Measurements from ENCODE around the gene ZNF804A. TPM values are rescaled to one million over a fixed set of nuclear protein-coding genes. Genes with fewer than 3 reads are reported as not detected.

Gene ZNF804A
- total and polyA plus RNA-seq, 7 donors, result 0.14 to 1.1 (median 0.31) TPM; not detected in 2

DNA sequence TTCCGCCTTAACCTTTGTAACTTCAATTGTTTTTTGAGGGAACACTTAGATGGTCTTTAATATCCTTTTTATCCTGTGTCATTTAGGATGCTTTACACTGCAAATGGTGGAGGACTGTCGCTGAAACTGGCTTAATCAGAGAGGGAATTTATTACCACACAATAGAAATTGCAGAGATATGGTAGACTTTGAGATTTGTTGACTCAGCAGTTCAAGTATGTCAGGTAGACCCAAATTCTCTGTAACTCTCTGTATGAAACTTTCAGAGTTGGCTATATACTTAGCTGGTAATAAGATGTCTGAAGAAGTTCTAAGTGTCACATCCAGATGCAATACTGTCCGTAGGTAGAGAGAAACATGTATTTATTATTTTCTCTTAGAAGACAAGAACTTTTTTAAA lies 100.1 kb downstream of the ZNF804A start:
- intact Hi-C loops (cut with DNase I), result no loop called here

DNA sequence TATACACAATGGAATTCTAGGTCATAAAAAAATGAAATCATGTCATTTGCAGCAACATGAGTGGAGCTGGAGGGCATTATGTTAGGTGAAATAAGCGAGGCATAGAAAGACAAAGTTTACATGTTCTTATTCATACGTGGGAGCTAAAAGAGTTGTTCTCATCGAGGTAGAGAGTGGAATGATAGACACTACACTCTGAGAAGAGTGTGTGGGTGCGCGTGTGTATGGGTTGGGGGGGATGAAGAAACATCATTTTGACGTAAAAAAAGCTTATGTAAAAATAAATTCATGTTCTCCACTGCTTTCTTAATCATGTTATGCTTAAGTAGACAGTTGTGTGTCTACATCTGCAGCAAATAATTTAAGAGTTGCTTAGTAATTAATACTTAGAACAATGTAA lies 123.6 kb downstream of the ZNF804A start:
- H3K4me3 ChIP-seq, result no peak overlapping the region
- H3K27me3 ChIP-seq, result no peaks in the 10 kb centered on the region
- peaks cover 0 to 6% (median 0%) of the 10 kb centered on the region in 4 donors for H3K9me3 ChIP-seq
- no peak for TF ChIP-seq POLR2A (IDR thresholded peaks at IDR 0.05)
- no peak for TF ChIP-seq POLR2AphosphoS5 (IDR thresholded peaks at IDR 0.05)
- no peak for TF ChIP-seq EP300 (IDR thresholded peaks at IDR 0.05)
- TF ChIP-seq, protein P1, sequence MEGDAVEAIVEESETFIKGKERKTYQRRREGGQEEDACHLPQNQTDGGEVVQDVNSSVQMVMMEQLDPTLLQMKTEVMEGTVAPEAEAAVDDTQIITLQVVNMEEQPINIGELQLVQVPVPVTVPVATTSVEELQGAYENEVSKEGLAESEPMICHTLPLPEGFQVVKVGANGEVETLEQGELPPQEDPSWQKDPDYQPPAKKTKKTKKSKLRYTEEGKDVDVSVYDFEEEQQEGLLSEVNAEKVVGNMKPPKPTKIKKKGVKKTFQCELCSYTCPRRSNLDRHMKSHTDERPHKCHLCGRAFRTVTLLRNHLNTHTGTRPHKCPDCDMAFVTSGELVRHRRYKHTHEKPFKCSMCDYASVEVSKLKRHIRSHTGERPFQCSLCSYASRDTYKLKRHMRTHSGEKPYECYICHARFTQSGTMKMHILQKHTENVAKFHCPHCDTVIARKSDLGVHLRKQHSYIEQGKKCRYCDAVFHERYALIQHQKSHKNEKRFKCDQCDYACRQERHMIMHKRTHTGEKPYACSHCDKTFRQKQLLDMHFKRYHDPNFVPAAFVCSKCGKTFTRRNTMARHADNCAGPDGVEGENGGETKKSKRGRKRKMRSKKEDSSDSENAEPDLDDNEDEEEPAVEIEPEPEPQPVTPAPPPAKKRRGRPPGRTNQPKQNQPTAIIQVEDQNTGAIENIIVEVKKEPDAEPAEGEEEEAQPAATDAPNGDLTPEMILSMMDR (IDR thresholded peaks at IDR 0.05), result no peak
- no peaks in the 10 kb centered on the region for H3K4me1 ChIP-seq
- no peak overlapping the region for H3K27ac ChIP-seq
- H3K36me3 ChIP-seq, result no peaks in the 10 kb centered on the region
- intact Hi-C loops (cut with DNase I), result no loop called here
- WGBS, 2 donors, result 84 to 87% methylated on average over 6 of the region's 6 CpGs
- DNase-seq, result no peak

More for the DNA sequence above, 100.1 kb downstream of the ZNF804A start:
- Histone ChIP-seq H3K4me3 (no peak overlapping the region), H3K36me3 (no peaks in the 10 kb centered on the region), H3K9me3 (no peaks in the 10 kb centered on the region), H3K4me1 (no peaks in the 10 kb centered on the region), H3K27ac (no peak overlapping the region), H3K27me3 (no peaks in the 10 kb centered on the region)
- WGBS, 2 donors, result 76 to 90% methylated on average over 3 of the region's 3 CpGs
- TF ChIP-seq, protein P1 (IDR thresholded peaks at IDR 0.05), result no peak
- TF ChIP-seq POLR2A (IDR thresholded peaks at IDR 0.05) (no peak), EP300 (IDR thresholded peaks at IDR 0.05) (no peak), POLR2AphosphoS5 (IDR thresholded peaks at IDR 0.05) (no peak)
- no peak for DNase-seq

DNA sequence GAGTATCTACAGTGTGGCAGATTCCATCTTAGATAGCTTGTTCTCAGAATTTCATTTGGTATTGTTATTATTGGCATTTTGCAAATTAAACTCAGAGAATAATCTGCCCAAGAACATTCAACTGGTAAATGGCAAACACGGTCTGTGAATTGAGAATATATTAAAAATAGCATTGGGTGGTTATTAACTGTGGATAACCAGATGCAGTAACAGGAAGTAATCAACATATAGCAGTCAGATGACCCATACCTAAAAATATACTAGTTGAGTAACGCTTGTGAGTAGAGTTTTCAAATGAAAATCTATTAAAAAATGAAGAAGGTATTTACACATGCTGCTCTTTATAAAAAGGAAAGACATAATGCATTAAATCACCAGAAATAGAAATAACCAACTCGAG lies 129.5 kb downstream of the ZNF804A start:
- Histone ChIP-seq H3K4me1 (no peaks in the 10 kb centered on the region), H3K9me3 (no peaks in the 10 kb centered on the region), H3K27me3 (no peaks in the 10 kb centered on the region), H3K27ac (no peak overlapping the region), H3K36me3 (no peaks in the 10 kb centered on the region), H3K4me3 (no peak overlapping the region)
- no peak for TF ChIP-seq POLR2AphosphoS5 (IDR thresholded peaks at IDR 0.05)
- WGBS, 2 donors, result 60 to 71% methylated on average over 3 of the region's 3 CpGs
- intact Hi-C loops (cut with DNase I), result no loop called here
- no peak for DNase-seq

DNA sequence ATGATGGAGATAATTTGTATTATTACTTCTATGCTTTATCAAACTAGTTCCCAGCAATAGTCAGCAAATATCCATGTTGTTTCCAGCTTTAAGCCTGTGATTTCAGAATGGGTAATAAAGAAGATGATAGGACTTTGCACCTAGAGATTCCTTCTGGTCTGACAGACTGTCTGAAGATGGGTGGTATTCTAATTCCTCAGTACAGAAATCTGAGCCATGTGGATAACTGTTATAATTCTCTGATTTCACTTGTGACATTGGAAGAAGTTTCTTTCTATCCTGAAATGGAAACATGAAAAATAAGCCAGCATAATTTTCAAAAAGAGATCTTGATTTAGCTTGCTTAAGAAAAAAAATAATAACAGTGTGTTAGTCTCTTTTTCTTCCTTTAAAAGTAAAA lies 130.1 kb downstream of the ZNF804A start:
- no peak for DNase-seq
- no peak overlapping the region for H3K27ac ChIP-seq
- no peaks in the 10 kb centered on the region for H3K9me3 ChIP-seq
- intact Hi-C loops (cut with DNase I), result no loop called here
- H3K4me1 ChIP-seq, result no peaks in the 10 kb centered on the region
- no peaks in the 10 kb centered on the region for H3K27me3 ChIP-seq
- H3K36me3 ChIP-seq, result no peaks in the 10 kb centered on the region
- TF ChIP-seq POLR2AphosphoS5 (IDR thresholded peaks at IDR 0.05), result no peak
- H3K4me3 ChIP-seq, result no peak overlapping the region

DNA sequence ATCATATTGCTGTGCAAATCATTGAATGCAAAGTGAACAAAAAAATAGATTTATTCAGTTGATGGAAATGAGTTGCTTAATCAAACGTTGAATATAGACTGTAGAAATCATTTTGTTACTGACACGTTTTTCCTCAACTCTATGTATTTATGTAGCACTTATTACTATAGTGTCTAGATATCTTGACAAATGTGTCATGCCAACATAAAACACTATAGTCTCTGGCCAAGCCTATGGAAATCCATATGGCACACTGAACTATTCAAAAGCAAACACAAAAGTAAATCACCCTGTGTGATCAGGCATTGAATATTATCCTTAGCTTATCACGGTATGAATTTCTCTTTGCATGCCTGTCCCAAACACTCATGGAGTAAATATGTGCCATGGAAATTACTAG lies 131.3 kb downstream of the ZNF804A start:
- TF ChIP-seq, protein P1 (IDR thresholded peaks at IDR 0.05), result no peak
- TF ChIP-seq EP300 (IDR thresholded peaks at IDR 0.05) (no peak), POLR2AphosphoS5 (IDR thresholded peaks at IDR 0.05) (no peak), POLR2A (IDR thresholded peaks at IDR 0.05) (no peak)
- Histone ChIP-seq H3K4me1 (no peaks in the 10 kb centered on the region), H3K27me3 (no peaks in the 10 kb centered on the region), H3K9me3 (no peaks in the 10 kb centered on the region), H3K27ac (no peak overlapping the region), H3K36me3 (no peaks in the 10 kb centered on the region), H3K4me3 (no peak overlapping the region)
- WGBS, 2 donors, result 65 to 86% methylated on average over 3 of the region's 3 CpGs
- no peak for DNase-seq
- intact Hi-C loops (cut with DNase I), result no loop called here

DNA sequence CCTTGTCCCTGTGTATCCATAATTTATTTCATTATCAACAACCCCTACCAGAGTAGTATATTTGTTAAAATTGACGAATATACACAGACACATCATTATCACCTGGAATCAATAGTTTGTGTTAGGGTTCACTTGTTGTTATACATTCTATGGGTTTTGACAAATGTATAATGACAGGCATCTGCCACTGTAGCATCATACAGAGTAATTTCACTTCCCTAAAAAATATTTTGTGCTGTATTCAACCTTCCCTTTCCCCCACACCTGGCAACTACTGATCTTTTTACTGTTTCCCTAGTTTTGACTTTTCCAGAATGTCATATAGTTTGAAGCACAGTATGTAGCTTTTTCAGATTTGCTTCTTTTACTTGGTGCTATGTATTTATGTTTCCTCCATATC lies 132.0 kb downstream of the ZNF804A start:
- H3K27ac ChIP-seq, result no peak overlapping the region
- no peaks in the 10 kb centered on the region for H3K4me1 ChIP-seq
- no peak overlapping the region for H3K4me3 ChIP-seq
- no peaks in the 10 kb centered on the region for H3K36me3 ChIP-seq
- no peak for DNase-seq
- WGBS, 2 donors, result 79 to 90% methylated on average over 1 of the region's 1 CpG
- intact Hi-C loops (cut with DNase I), result no loop called here
- H3K9me3 ChIP-seq, result no peaks in the 10 kb centered on the region
- TF ChIP-seq POLR2A (IDR thresholded peaks at IDR 0.05), result no peak
- TF ChIP-seq POLR2AphosphoS5 (IDR thresholded peaks at IDR 0.05), result no peak
- TF ChIP-seq, protein P1 (IDR thresholded peaks at IDR 0.05), result no peak
- TF ChIP-seq EP300 (IDR thresholded peaks at IDR 0.05), result no peak
- H3K27me3 ChIP-seq, result no peaks in the 10 kb centered on the region
